Measurements from ENCODE around the gene ECM1.

The ECM1 gene

GRCh38 chr1:150508982-150509381 lies 1.1 kb downstream of the ECM1 start:
- TF ChIP-seq CTCF (IDR thresholded peaks at IDR 0.05; ENCODE audit: control insufficient read depth, insufficient read depth, low read depth, low read length, missing control alignments), result no peak
- no peak for DNase-seq (ENCODE audit: low read depth)
- H3K4me3 ChIP-seq (ENCODE audit: control insufficient read depth, low read depth, low read length), result peak overlapping the region; percentile 64

- DNase-seq (ENCODE audit: low read depth), result no peak
- no peak for TF ChIP-seq CTCF (IDR thresholded peaks at IDR 0.05; ENCODE audit: control insufficient read depth, insufficient read depth, low read depth, low read length, missing control alignments)
- H3K4me3 ChIP-seq (ENCODE audit: control insufficient read depth, low read depth, low read length), result no peak overlapping the region
Observed at GRCh38 chr1:150511551-150511950, 3.6 kb downstream of the ECM1 start.

GRCh38 chr1:150511985-150512660 lies 4.2 kb downstream of the ECM1 start:
- no peak for TF ChIP-seq CTCF (IDR thresholded peaks at IDR 0.05; ENCODE audit: control insufficient read depth, insufficient read depth, low read depth, low read length, missing control alignments)
- no peak for DNase-seq (ENCODE audit: low read depth)
- no peak overlapping the region for H3K4me3 ChIP-seq (ENCODE audit: control insufficient read depth, low read depth, low read length)

GRCh38 chr1:150512846-150513245 lies 4.9 kb downstream of the ECM1 start:
- DNase-seq (ENCODE audit: low read depth), result no peak
- TF ChIP-seq CTCF (IDR thresholded peaks at IDR 0.05; ENCODE audit: control insufficient read depth, insufficient read depth, low read depth, low read length, missing control alignments), result no peak
- no peak overlapping the region for H3K4me3 ChIP-seq (ENCODE audit: control insufficient read depth, low read depth, low read length)

GRCh38 chr1:150513351-150513791 lies 5.5 kb downstream of the ECM1 start:
- no peak overlapping the region for H3K4me3 ChIP-seq (ENCODE audit: control insufficient read depth, low read depth, low read length)
- no peak for DNase-seq (ENCODE audit: low read depth)
- TF ChIP-seq CTCF (IDR thresholded peaks at IDR 0.05; ENCODE audit: control insufficient read depth, insufficient read depth, low read depth, low read length, missing control alignments), result no peak

- no peak overlapping the region for H3K4me3 ChIP-seq (ENCODE audit: control insufficient read depth, low read depth, low read length)
- no peak for TF ChIP-seq CTCF (IDR thresholded peaks at IDR 0.05; ENCODE audit: control insufficient read depth, insufficient read depth, low read depth, low read length, missing control alignments)
- no peak for DNase-seq (ENCODE audit: low read depth)
Observed at GRCh38 chr1:150514260-150514659, 6.4 kb downstream of the ECM1 start.
